Stimulated activated CD4-positive, alpha-beta T cell treated with anti-CD3 and anti-CD28 coated beads, Interleukin-4, amount 100 ng/mL, for 48 hours (primary cell): ENCODE data around the gene ZNF593.

Experiments
- DNase-seq, 2 donors: peaks; one replicate each; pipeline ENCODE4 v3.0.0-alpha.2; 2020; ENCODE audit warnings: low read depth in 2 of 2

Gene ZNF593

GRCh38 chr1:26148887-26149286 lies 20.8 kb upstream of the ZNF593 start:
- no peak for DNase-seq

- no peak for DNase-seq
Observed at GRCh38 chr1:26153966-26154532, 15.7 kb upstream of the ZNF593 start.

- no peak for DNase-seq
Observed at GRCh38 chr1:26154750-26155149, 15.0 kb upstream of the ZNF593 start.

- no peak for DNase-seq
Observed at GRCh38 chr1:26155370-26156284, 14.1 kb upstream of the ZNF593 start.

- DNase-seq: no peak
Observed at GRCh38 chr1:26156285-26157038, 13.2 kb upstream of the ZNF593 start.

GRCh38 chr1:26158271-26158907 lies 11.3 kb upstream of the ZNF593 start:
- no peak for DNase-seq

- no peak for DNase-seq
Observed at GRCh38 chr1:26158908-26159742, 10.6 kb upstream of the ZNF593 start, which contains the start of gene FAM110D. Gene FAM110D, plus strand, starts transcription at chr1:26159079. Its CDS starts 2,213 bp downstream, at chr1:26161292.

- no peak for DNase-seq
Observed at GRCh38 chr1:26159743-26160039, 10.0 kb upstream of the ZNF593 start.

GRCh38 chr1:26160527-26161414 lies 8.9 kb upstream of the ZNF593 start:
- no peak for DNase-seq

- DNase-seq: peak; percentile 20 to 29
Observed at GRCh38 chr1:26161415-26162219, 8.1 kb upstream of the ZNF593 start.

GRCh38 chr1:26162220-26162709 lies 7.4 kb upstream of the ZNF593 start:
- DNase-seq: no peak

GRCh38 chr1:26163684-26164035 lies 6.0 kb upstream of the ZNF593 start:
- DNase-seq: no peak

- DNase-seq: peak; percentile 28 to 54
Observed at GRCh38 chr1:26164036-26164860, 5.5 kb upstream of the ZNF593 start.

GRCh38 chr1:26164861-26165842 lies 4.6 kb upstream of the ZNF593 start:
- DNase-seq: no peak

- DNase-seq: no peak
Observed at GRCh38 chr1:26166719-26167281, 2.9 kb upstream of the ZNF593 start.

- no peak for DNase-seq
Observed at GRCh38 chr1:26168410-26169197, 1.1 kb upstream of the ZNF593 start, which contains the start of gene C1orf232. Gene C1orf232, minus strand, starts transcription at chr1:26168963. Its CDS starts 464 bp downstream, at chr1:26168499.
